ENCODE measurements around the gene FGF12. TPM values are rescaled to one million over a fixed set of nuclear protein-coding genes. Genes with fewer than 3 reads are reported as not detected.

FGF12 gene
- total RNA-seq, 1 donor from 2014 or later = 9.8 TPM

GRCh38 chr3:192637803-192638202, 89.5 kb downstream of the FGF12 start:
- Mint-ChIP-seq H3K9me3 (no peaks in the 10 kb centered on the region), H3K36me3 (no peaks in the 10 kb centered on the region), H3K4me3 (no peak overlapping the region), H3K4me1 (ENCODE audit: unreplicated experiment) (no peaks in the 10 kb centered on the region), H3K27ac (no peak overlapping the region), H3K27me3 (no peaks in the 10 kb centered on the region)
- no peak for TF ChIP-seq CTCF (conservative IDR thresholded peaks at IDR 0.05)
- no peak for DNase-seq (ENCODE audit: extremely low spot score, unreplicated experiment)

- no peak overlapping the region for H3K4me3 Mint-ChIP-seq
- no peaks in the 10 kb centered on the region for H3K4me1 Mint-ChIP-seq (ENCODE audit: unreplicated experiment)
- H3K27ac Mint-ChIP-seq = no peak overlapping the region
- no peaks in the 10 kb centered on the region for H3K9me3 Mint-ChIP-seq
- no peaks in the 10 kb centered on the region for H3K27me3 Mint-ChIP-seq
- TF ChIP-seq CTCF (conservative IDR thresholded peaks at IDR 0.05) = no peak
- no peak for DNase-seq (ENCODE audit: extremely low spot score, unreplicated experiment)
- no peaks in the 10 kb centered on the region for H3K36me3 Mint-ChIP-seq
These were observed 90.6 kb downstream of the FGF12 start for GRCh38 chr3:192636517-192637444.

- Mint-ChIP-seq H3K9me3 (no peaks in the 10 kb centered on the region), H3K4me1 (ENCODE audit: unreplicated experiment) (no peaks in the 10 kb centered on the region), H3K27me3 (no peaks in the 10 kb centered on the region), H3K4me3 (no peak overlapping the region), H3K36me3 (no peaks in the 10 kb centered on the region), H3K27ac (no peak overlapping the region)
- no peak for TF ChIP-seq CTCF (conservative IDR thresholded peaks at IDR 0.05)
- no peak for DNase-seq (ENCODE audit: extremely low spot score, unreplicated experiment)
These were observed 97.9 kb downstream of the FGF12 start for GRCh38 chr3:192629429-192629828.

GRCh38 chr3:192621909-192622308, 105.4 kb downstream of the FGF12 start:
- Mint-ChIP-seq H3K36me3 (no peaks in the 10 kb centered on the region), H3K27ac (no peak overlapping the region), H3K4me3 (no peak overlapping the region), H3K9me3 (no peaks in the 10 kb centered on the region), H3K27me3 (no peaks in the 10 kb centered on the region), H3K4me1 (ENCODE audit: unreplicated experiment) (no peaks in the 10 kb centered on the region)
- DNase-seq (ENCODE audit: extremely low spot score, unreplicated experiment) = no peak
- no peak for TF ChIP-seq CTCF (conservative IDR thresholded peaks at IDR 0.05)

GRCh38 chr3:192620275-192620674, 107.1 kb downstream of the FGF12 start:
- Mint-ChIP-seq H3K27me3 (no peaks in the 10 kb centered on the region), H3K36me3 (no peaks in the 10 kb centered on the region), H3K27ac (no peak overlapping the region)

More at GRCh38 chr3:192620275-192620674, 107.1 kb downstream of the FGF12 start:
- no peak for TF ChIP-seq CTCF (conservative IDR thresholded peaks at IDR 0.05)
- Mint-ChIP-seq H3K9me3 (no peaks in the 10 kb centered on the region), H3K4me1 (ENCODE audit: unreplicated experiment) (no peaks in the 10 kb centered on the region), H3K4me3 (no peak overlapping the region)
- no peak for DNase-seq (ENCODE audit: extremely low spot score, unreplicated experiment)

All from type B pancreatic cell (in vitro differentiated cells).